Nephron (organoid): ENCODE data around the gene OAF.

Source experiments
- H3K27ac Mint-ChIP-seq, 3 experiments: 2 replicates each; pipeline ENCODE4 v1.8.0; 2020; ENCODE audit warnings: mixed read lengths in 3 of 3, mild to moderate bottlenecking in 2 of 3, moderate library complexity in 1 of 3
- H3K27me3 Mint-ChIP-seq: 2 replicates; pipeline ENCODE4 v1.8.0; 2021; ENCODE audit warnings: low read depth, mild to moderate bottlenecking, moderate library complexity, mixed read lengths
- H3K36me3 Mint-ChIP-seq: 2 replicates; pipeline ENCODE4 v1.8.0; 2020; ENCODE audit warnings: low read depth, mixed read lengths
- H3K4me1 Mint-ChIP-seq: 2 replicates; pipeline ENCODE4 v1.8.0; 2020; ENCODE audit warnings: mixed read lengths
- H3K4me3 Mint-ChIP-seq, 3 experiments: 2 replicates each; pipeline ENCODE4 v1.8.0; 2020; ENCODE audit warnings: mild to moderate bottlenecking in 3 of 3, mixed read lengths in 3 of 3, moderate library complexity in 2 of 3
- H3K9me3 Mint-ChIP-seq: 2 replicates; pipeline ENCODE4 v1.8.0; 2020; ENCODE audit warnings: mixed read lengths
- CTCF ChIP-seq, 3 experiments: fragments of 200-600 bp; sonication (generic); IDR thresholded peaks; one replicate each; pipeline ENCODE4 v1.5.0; 2021; ENCODE audit warnings: antibody characterized with exemption in 3 of 3; ENCODE audit not compliant: unreplicated experiment in 3 of 3

Gene OAF

GRCh38 chr11:120260616-120261015 lies 49.8 kb downstream of the OAF start:
- no peak for TF ChIP-seq CTCF (IDR thresholded peaks at IDR 0.05; ENCODE audit: unreplicated experiment in 3 of 3)

GRCh38 chr11:120261321-120261720 lies 50.5 kb downstream of the OAF start:
- Mint-ChIP-seq H3K36me3 (no peaks in the 10 kb centered on the region), H3K9me3 (no peaks in the 10 kb centered on the region), H3K27me3 (peaks cover 39% of the 10 kb centered on the region), H3K27ac (no peak overlapping the region), H3K4me3 (no peak overlapping the region), H3K4me1 (peaks cover 10% of the 10 kb centered on the region)
- TF ChIP-seq CTCF (IDR thresholded peaks at IDR 0.05; ENCODE audit: unreplicated experiment in 3 of 3), result no peak

More at GRCh38 chr11:120260616-120261015, 49.8 kb downstream of the OAF start:
- Mint-ChIP-seq H3K4me1 (peaks cover 15% of the 10 kb centered on the region), H3K36me3 (no peaks in the 10 kb centered on the region), H3K9me3 (no peaks in the 10 kb centered on the region), H3K4me3 (no peak overlapping the region), H3K27me3 (peaks cover 41% of the 10 kb centered on the region), H3K27ac (no peak overlapping the region)

GRCh38 chr11:120261931-120262330 lies 51.1 kb downstream of the OAF start:
- no peaks in the 10 kb centered on the region for H3K9me3 Mint-ChIP-seq
- H3K4me3 Mint-ChIP-seq, result no peak overlapping the region
- H3K27me3 Mint-ChIP-seq, result peaks cover 40% of the 10 kb centered on the region
- no peak overlapping the region for H3K27ac Mint-ChIP-seq
- H3K36me3 Mint-ChIP-seq, result no peaks in the 10 kb centered on the region
- H3K4me1 Mint-ChIP-seq, result peaks cover 8% of the 10 kb centered on the region
- TF ChIP-seq CTCF (IDR thresholded peaks at IDR 0.05; ENCODE audit: unreplicated experiment in 3 of 3), result no peak

GRCh38 chr11:120267319-120267718 lies 56.5 kb downstream of the OAF start:
- Mint-ChIP-seq H3K9me3 (no peaks in the 10 kb centered on the region), H3K27ac (no peak overlapping the region), H3K27me3 (peaks cover 26% of the 10 kb centered on the region), H3K4me1 (no peaks in the 10 kb centered on the region), H3K36me3 (no peaks in the 10 kb centered on the region), H3K4me3 (no peak overlapping the region)
- no peak for TF ChIP-seq CTCF (IDR thresholded peaks at IDR 0.05; ENCODE audit: unreplicated experiment in 3 of 3)

DNA sequence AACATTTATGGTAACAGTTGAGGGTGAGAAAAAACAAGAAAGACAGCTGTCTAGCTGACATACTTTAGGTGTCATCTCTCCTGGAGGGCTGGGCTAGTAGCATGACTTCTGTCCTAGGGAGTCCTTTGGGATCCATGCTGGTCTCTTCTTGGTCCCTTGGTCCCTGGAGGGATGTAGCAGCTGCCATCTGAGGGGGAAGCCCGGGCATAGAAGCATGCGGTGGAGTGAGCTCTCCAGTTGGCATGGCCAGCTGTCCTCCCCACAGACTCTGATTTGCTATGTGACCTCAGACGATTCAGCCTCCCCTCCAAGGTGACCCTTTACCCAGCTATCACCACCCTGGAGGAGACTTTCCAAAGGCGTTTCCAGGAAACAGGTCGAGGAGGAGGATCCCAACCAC lies 57.9 kb downstream of the OAF start:
- Mint-ChIP-seq H3K36me3 (no peaks in the 10 kb centered on the region), H3K9me3 (no peaks in the 10 kb centered on the region), H3K27ac (no peak overlapping the region), H3K27me3 (peaks cover 22% of the 10 kb centered on the region), H3K4me1 (no peaks in the 10 kb centered on the region), H3K4me3 (no peak overlapping the region)
- TF ChIP-seq CTCF (IDR thresholded peaks at IDR 0.05; ENCODE audit: unreplicated experiment in 3 of 3), result no peak

GRCh38 chr11:120270386-120270785 lies 59.6 kb downstream of the OAF start:
- Mint-ChIP-seq H3K36me3 (no peaks in the 10 kb centered on the region), H3K9me3 (no peaks in the 10 kb centered on the region), H3K4me1 (no peaks in the 10 kb centered on the region), H3K4me3 (no peak overlapping the region), H3K27me3 (peaks cover 25% of the 10 kb centered on the region), H3K27ac (no peak overlapping the region)
- no peak for TF ChIP-seq CTCF (IDR thresholded peaks at IDR 0.05; ENCODE audit: unreplicated experiment in 3 of 3)
